Measurements from ENCODE around the gene TRPC4AP. TPM values are rescaled to one million over a fixed set of nuclear protein-coding genes. Genes with fewer than 3 reads are reported as not detected.

Gene TRPC4AP
- total RNA-seq, 4 donors from 2014 or later = 35.2 to 50.4 (median 47.2) TPM

- H3K27ac ChIP-seq = no peak overlapping the region
- H3K36me3 ChIP-seq = peaks cover 7 to 98% (median 12%) of the 10 kb centered on the region in 3 donors
- no peaks in the 10 kb centered on the region for H3K9me3 ChIP-seq
- TF ChIP-seq CTCF (IDR thresholded peaks at IDR 0.05) (no peak), POLR2A (IDR thresholded peaks at IDR 0.05) (no peak)
- no peak for DNase-seq
- no peaks in the 10 kb centered on the region for H3K27me3 ChIP-seq
- no peaks in the 10 kb centered on the region for H3K4me1 ChIP-seq
- 95 to 96% methylated on average over 3 of the region's 4 CpGs for WGBS, 2 donors
- intact Hi-C loops (cut with DNase I) = no loop called here
- no peak overlapping the region for H3K4me3 ChIP-seq
These were observed 58.5 kb downstream of the TRPC4AP start for GRCh38 chr20:35034145-35034544.

GRCh38 chr20:35030136-35030535 lies 62.5 kb downstream of the TRPC4AP start:
- Histone ChIP-seq H3K4me3 (no peak overlapping the region), H3K9me3 (no peaks in the 10 kb centered on the region), H3K36me3 (peaks cover 7 to 95% (median 11%) of the 10 kb centered on the region in 3 donors), H3K27ac (no peak overlapping the region), H3K27me3 (no peaks in the 10 kb centered on the region), H3K4me1 (no peaks in the 10 kb centered on the region)
- TF ChIP-seq POLR2A (IDR thresholded peaks at IDR 0.05) = no peak
- TF ChIP-seq CTCF (IDR thresholded peaks at IDR 0.05) = no peak
- intact Hi-C loops (cut with DNase I) = no loop called here
- 98 to 99% methylated on average over 3 to 4 of the region's 4 CpGs for WGBS, 2 donors
- no peak for DNase-seq

GRCh38 chr20:35027301-35027700 lies 65.3 kb downstream of the TRPC4AP start:
- H3K27me3 ChIP-seq = no peaks in the 10 kb centered on the region
- no peaks in the 10 kb centered on the region for H3K9me3 ChIP-seq
- intact Hi-C loops (cut with DNase I) = no loop called here
- no peak overlapping the region for H3K4me3 ChIP-seq
- no peak for DNase-seq
- no peak for TF ChIP-seq CTCF (IDR thresholded peaks at IDR 0.05)
- no peak for TF ChIP-seq POLR2A (IDR thresholded peaks at IDR 0.05)
- H3K36me3 ChIP-seq = peaks cover 0 to 94% (median 0%) of the 10 kb centered on the region in 3 donors
- H3K27ac ChIP-seq = no peak overlapping the region
- 81 to 84% methylated on average over 2 of the region's 2 CpGs for WGBS, 2 donors
- H3K4me1 ChIP-seq = no peaks in the 10 kb centered on the region

GRCh38 chr20:35025116-35025515 lies 67.5 kb downstream of the TRPC4AP start:
- Histone ChIP-seq H3K9me3 (no peaks in the 10 kb centered on the region), H3K4me1 (peaks cover 0 to 11% (median 2%) of the 10 kb centered on the region in 3 donors), H3K4me3 (no peak overlapping the region), H3K36me3 (peaks cover under 1 to 94% (median under 1%) of the 10 kb centered on the region in 3 donors), H3K27me3 (no peaks in the 10 kb centered on the region), H3K27ac (no peak overlapping the region)
- TF ChIP-seq POLR2A (IDR thresholded peaks at IDR 0.05) (no peak), CTCF (IDR thresholded peaks at IDR 0.05) (no peak)
- intact Hi-C loops (cut with DNase I) = no loop called here
- WGBS, 2 donors = 96 to 98% methylated on average over 3 of the region's 3 CpGs
- DNase-seq = no peak

- H3K27ac ChIP-seq = no peak overlapping the region
- no peaks in the 10 kb centered on the region for H3K27me3 ChIP-seq
- TF ChIP-seq CTCF (IDR thresholded peaks at IDR 0.05) (no peak), POLR2A (IDR thresholded peaks at IDR 0.05) (no peak)
- intact Hi-C loops (cut with DNase I) = no loop called here
- WGBS, 2 donors = 94 to 100% methylated on average over 5 to 7 of the region's 7 CpGs
- no peak for DNase-seq
- peaks cover 0 to 18% (median 2%) of the 10 kb centered on the region in 3 donors for H3K4me1 ChIP-seq
- H3K4me3 ChIP-seq = no peak overlapping the region
- H3K9me3 ChIP-seq = no peaks in the 10 kb centered on the region
- peaks cover 3 to 96% (median 9%) of the 10 kb centered on the region in 3 donors for H3K36me3 ChIP-seq
These were observed 69.0 kb downstream of the TRPC4AP start for GRCh38 chr20:35023624-35024023.

All from esophagus squamous epithelium (tissue), 5 donors.